ENCODE results near the gene KRT26.
A peak's percentile ranks its signal among the peaks of the same experiment; 100 is the strongest.
"Not testable (repeated sequence)": the region's sequence is repeated elsewhere in the genome, so short reads cannot be mapped to it uniquely, and the experiment has no call there.

The KRT26 gene, protein sequence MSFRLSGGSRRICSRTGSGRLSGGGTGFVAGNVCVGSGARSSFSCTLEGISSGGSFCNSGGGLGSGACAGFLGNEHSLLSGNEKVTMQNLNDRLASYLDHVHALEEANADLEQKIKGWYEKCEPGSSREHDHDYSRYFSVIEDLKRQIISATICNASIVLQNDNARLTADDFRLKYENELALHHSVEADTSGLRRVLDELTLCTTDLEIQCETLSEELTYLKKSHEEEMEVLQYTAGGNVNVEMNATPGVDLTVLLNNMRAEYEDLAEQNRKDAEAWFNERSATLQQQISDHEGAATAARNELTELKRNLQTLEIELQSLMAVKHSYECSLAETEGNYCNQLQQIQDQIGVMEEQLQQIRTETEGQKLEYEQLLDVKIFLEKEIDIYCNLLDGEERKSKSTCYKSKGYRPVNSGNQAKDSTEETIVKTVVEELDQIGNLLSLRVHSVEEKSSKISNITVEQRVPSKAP

DNA sequence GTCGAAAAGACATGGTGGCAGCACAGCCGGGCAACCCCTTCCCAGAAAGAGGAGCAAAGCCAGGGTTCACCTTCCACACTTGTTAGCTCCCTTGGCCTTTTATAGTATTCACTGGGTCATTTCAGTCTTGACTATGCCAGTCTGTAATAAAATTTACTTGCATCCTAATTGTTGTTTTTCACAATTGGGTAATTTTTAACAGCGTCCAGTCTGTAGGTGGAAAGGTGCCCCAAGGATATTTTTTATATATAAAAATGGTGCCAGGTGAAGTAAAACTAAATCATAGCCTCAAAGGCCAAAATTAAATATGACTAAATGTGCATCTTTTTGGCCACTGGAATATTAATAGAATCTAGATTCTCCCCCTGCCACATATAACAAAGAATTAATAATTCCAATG, at the start of gene KRT26:
KRT26 (minus strand) TSS at position 101 of the 400 bp plus-strand sequence; CDS start at position 13, 88 bp downstream.
- DNase-seq: no peak
- no peak for ATAC-seq
- Mint-ChIP-seq H3K36me3 (ENCODE audit: low read depth) (no peaks in the 10 kb centered on the region), H3K27ac (no peak within 1 kb of the TSS), H3K4me1 (no peaks in the 10 kb centered on the region), H3K9me3 (no peaks in the 10 kb centered on the region), H3K4me3 (no peak within 1 kb of the TSS), H3K27me3 (peaks cover 40% of the 10 kb centered on the region)

DNA sequence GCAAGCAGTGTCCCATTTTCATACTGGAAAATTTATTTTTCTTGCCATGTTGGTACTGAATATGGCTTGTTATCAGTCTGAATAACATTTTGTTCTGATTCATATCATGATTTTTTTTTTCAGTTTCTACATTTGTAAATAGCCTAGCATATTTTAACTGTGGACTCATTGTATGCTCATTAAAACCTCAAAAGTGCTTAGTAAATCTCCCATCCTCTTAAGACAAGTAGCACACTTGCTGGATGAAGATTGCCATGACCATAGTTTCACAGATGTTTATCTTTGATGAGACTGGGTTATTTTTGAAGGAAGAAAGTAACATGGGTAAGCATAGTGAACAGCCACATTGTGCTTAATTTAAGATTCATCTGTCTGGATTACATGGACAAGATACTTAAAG, 49.5 kb upstream of the KRT26 start:
- Mint-ChIP-seq H3K4me3 (no peak overlapping the region), H3K27ac (no peak overlapping the region), H3K27me3 (peaks cover 2% of the 10 kb centered on the region), H3K4me1 (peaks cover 28% of the 10 kb centered on the region), H3K36me3 (ENCODE audit: low read depth) (peaks cover 24% of the 10 kb centered on the region), H3K9me3 (no peaks in the 10 kb centered on the region)
- no peak for DNase-seq
- no peak for ATAC-seq

DNA sequence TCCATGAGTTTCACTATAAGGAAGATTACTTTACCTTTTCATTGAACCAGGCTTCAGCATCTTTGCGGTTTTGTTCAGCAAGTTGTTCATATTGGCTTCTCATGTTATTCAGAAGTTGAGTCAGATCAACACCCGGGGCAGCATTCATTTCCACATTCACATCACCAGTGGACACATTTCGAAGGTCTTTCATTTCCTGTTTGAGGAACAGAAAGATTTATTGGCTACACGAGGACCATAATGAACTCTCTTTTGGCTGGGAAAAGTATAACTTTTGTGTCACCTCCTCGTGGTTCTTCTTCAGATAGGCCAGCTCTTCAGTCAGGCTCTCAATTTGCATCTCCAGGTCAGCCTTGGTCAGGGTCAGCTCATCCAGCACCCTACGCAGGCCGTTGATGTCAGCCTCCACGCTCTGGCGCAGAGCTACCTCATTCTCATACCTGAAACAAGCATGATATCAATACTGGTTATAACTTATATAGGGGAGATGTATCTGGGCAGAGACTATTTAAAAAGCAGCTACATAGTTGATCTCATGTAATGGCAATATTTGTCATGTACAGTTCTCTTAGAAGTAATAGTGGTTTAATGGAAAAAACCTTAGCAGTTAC, 48.3 kb upstream of the KRT26 start:
- peaks cover 26% of the 10 kb centered on the region for H3K4me1 Mint-ChIP-seq
- H3K27me3 Mint-ChIP-seq: no peaks in the 10 kb centered on the region
- H3K9me3 Mint-ChIP-seq: no peaks in the 10 kb centered on the region
- peak overlapping the region; percentile 81 for H3K27ac Mint-ChIP-seq
- H3K36me3 Mint-ChIP-seq (ENCODE audit: low read depth): peaks cover 25% of the 10 kb centered on the region
- H3K4me3 Mint-ChIP-seq: peak overlapping the region; percentile 82
- DNase-seq (no peak), ATAC-seq (no peak)

DNA sequence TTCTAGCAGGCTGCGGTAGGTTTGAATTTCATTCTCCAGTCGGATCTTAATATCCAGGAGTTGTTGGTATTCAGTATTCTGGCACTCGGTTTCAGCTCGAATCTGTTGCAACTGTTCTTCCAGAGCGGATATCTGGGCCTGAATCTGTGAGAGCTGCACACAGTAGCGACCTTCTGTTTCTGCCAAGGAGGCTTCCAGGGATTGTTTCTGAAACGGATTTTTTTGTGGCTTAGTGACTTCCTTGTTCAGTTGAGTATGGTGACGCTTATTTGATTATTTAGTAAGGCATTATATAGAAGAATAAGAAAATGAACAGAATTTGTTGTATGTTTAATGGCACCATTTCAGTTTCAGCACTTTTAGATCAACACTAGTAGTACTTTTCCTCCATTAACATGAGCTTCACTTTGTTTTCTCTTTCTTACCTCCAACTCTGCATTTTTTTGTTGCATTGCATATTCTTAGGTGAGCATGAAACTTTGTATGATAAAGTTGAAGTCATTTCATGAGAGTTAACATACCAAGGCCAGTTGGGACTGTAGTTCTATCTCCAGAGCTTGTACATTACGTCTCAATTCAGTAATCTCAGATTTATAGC, 47.6 kb upstream of the KRT26 start:
- Mint-ChIP-seq H3K36me3 (ENCODE audit: low read depth) (peaks cover 25% of the 10 kb centered on the region), H3K4me1 (peaks cover 26% of the 10 kb centered on the region), H3K27ac (peak overlapping the region; percentile 81), H3K4me3 (peak overlapping the region; percentile 82), H3K27me3 (peaks cover 5% of the 10 kb centered on the region), H3K9me3 (no peaks in the 10 kb centered on the region)
- DNase-seq: no peak
- ATAC-seq: no peak

DNA sequence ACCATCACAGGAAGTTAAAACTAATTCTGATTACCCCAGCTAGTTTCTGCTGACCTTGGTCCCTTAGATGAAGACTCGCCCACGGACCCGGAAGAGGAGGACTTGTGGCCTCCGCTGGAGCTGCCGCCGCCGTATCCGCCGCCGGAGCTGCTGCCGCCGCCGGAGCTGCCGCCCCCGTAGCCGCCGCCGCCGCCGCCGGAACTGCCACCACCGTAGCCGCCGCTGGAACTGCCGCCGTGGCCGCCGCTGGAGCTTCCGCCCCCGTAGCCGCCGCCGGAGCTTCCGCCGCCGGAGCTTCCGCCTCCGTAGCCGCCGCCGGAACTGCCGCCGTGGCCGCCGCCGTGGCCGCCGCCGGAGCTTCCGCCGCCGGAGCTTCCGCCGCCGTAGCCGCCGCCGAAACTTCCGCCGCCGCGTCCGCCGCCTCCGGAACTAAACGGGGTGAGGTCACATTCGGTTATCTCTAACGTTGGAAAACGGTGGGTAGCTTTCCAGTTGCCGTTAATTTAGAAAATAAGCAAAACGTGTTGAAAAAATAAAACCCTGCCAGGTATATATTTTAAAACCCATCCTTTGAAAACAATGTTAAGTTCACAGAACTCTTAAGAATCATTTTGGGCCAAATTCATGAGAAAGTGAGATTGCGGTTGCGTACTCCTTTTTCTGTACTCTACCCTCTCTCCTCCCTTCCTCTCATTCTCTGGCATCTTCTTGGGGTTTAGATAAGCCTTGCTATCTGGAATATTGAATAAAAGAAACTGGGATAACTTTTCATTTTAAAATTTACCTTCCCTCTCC, 46.9 kb upstream of the KRT26 start:
- peak overlapping the region; percentile 91 for H3K4me3 Mint-ChIP-seq
- H3K36me3 Mint-ChIP-seq (ENCODE audit: low read depth): peaks cover 25% of the 10 kb centered on the region
- ATAC-seq: peak; percentile 84
- H3K27me3 Mint-ChIP-seq: peaks cover 11% of the 10 kb centered on the region
- H3K27ac Mint-ChIP-seq: peak overlapping the region; percentile 91
- no peaks in the 10 kb centered on the region for H3K9me3 Mint-ChIP-seq
- peaks cover 26% of the 10 kb centered on the region for H3K4me1 Mint-ChIP-seq
- DNase-seq: peak; percentile 85

DNA sequence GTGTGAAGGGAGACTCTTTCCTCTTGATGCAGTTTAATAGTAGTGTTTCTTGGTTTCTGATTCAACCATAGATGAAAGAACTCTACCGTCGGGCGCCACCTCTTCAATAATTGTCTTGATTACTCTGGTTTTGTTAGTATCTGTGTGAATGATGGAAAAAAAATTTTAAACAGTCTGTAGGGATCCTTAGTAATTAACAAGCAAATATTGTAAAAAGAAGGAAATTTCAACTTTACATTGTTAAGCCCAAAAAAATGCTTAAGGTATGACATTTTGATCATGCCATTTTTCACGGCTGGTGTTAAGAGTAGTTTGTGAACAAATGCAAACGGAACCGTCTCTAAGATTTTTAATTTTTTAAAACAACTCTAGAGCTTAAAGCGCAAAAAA, 46.3 kb upstream of the KRT26 start:
- Mint-ChIP-seq H3K27me3 (peaks cover 15% of the 10 kb centered on the region), H3K36me3 (ENCODE audit: low read depth) (peaks cover 24% of the 10 kb centered on the region), H3K27ac (peak overlapping the region; percentile 91), H3K4me1 (peaks cover 26% of the 10 kb centered on the region), H3K4me3 (peak overlapping the region; percentile 91), H3K9me3 (no peaks in the 10 kb centered on the region)
- DNase-seq (no peak), ATAC-seq (no peak)

DNA sequence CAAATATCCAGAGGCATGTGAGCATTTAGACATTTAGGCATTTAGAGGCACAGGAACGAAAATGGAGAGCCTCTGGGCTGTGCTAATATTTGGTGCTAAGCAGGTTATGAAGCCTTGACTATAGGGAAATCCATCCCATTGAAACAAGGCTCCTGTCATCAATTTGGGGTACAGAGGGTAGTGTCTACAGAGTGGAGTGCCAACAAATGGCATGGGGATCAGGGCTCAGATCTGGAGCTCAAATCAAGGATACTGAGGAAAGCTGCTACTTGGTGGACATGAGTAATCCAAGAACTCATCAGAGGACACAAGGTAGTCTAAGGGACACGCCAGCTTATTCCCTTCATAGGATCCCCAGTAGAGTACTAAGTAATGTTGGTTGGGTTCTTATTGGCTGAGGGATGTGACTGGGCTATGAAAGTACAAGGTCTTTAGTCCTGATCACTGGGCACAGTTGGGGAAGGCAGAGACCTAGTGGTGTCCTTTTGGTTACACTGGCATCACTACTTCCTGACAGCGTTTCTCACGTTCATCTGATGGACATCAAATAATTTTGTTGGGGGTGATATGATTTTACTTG, 45.2 kb upstream of the KRT26 start:
- Mint-ChIP-seq H3K4me1 (peaks cover 26% of the 10 kb centered on the region), H3K9me3 (no peaks in the 10 kb centered on the region), H3K27me3 (peaks cover 22% of the 10 kb centered on the region), H3K27ac (peak overlapping the region; percentile 74), H3K36me3 (ENCODE audit: low read depth) (peaks cover 20% of the 10 kb centered on the region), H3K4me3 (peak overlapping the region; percentile 91)
- DNase-seq (no peak), ATAC-seq (no peak)

DNA sequence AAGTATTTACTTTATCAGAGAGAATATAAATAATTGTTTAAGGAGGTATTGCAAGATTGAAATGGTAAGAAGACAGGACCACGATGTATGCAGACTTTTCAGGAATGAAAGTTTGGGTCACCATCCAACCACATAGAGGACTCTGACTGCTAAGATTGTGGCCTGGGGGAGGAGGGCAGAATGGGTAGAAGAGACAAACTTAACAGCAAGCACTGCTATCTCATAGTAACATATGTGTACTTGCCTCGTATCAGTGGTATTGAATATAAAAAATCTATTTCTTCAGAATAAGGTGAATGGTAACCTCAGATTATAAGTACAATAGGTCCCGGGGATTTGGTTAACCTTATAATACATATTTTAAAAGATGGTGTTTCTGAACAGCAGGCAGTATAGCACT, 44.6 kb upstream of the KRT26 start:
- H3K27ac Mint-ChIP-seq: no peak overlapping the region
- H3K27me3 Mint-ChIP-seq: peaks cover 28% of the 10 kb centered on the region
- no peaks in the 10 kb centered on the region for H3K9me3 Mint-ChIP-seq
- peaks cover 26% of the 10 kb centered on the region for H3K4me1 Mint-ChIP-seq
- peaks cover 20% of the 10 kb centered on the region for H3K36me3 Mint-ChIP-seq (ENCODE audit: low read depth)
- DNase-seq (no peak), ATAC-seq (no peak)
- H3K4me3 Mint-ChIP-seq: no peak overlapping the region

DNA sequence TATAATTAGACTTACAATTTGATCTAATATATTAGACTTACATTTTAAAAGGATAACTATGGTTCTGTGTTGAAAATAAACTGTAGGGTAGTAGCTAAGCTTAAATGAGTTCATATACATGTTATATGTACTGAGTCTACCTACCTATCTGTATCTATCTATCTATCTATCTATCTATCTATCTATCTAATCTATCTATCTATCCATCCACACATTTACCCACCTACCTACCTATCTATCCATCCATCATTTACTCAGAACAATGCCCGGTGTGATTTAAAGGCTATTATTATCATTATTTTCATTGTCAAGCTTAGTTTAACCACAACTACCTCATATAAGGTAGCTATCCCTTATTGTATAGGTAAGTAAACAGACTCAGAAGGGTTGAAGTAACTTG, 43.4 kb upstream of the KRT26 start:
- Mint-ChIP-seq H3K27ac (no peak overlapping the region), H3K4me1 (peaks cover 25% of the 10 kb centered on the region), H3K4me3 (no peak overlapping the region), H3K27me3 (peaks cover 37% of the 10 kb centered on the region), H3K9me3 (no peaks in the 10 kb centered on the region), H3K36me3 (ENCODE audit: low read depth) (peaks cover 20% of the 10 kb centered on the region)
- ATAC-seq (no peak), DNase-seq (no peak)

DNA sequence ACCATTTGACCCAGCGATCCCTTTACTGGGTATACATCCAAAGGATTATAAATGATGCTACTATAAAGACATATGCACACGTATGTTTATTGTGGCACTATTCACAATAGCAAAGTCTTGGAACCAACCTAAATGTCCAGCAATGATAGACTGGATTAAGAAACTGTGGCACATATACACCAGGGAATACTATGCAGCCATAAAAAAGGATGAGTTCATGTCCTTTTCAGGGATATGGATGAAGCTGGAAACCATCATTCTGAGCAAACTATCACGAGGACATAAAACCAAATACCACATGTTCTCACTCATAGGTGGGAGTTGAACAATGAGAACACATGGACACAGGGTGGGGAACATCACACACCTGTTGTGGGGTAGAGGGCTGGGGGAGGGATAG, 42.7 kb upstream of the KRT26 start:
- Mint-ChIP-seq H3K4me1 (peaks cover 17% of the 10 kb centered on the region), H3K27me3 (peaks cover 44% of the 10 kb centered on the region), H3K36me3 (ENCODE audit: low read depth) (peaks cover 20% of the 10 kb centered on the region)
- H3K4me3 Mint-ChIP-seq, H3K9me3 Mint-ChIP-seq, H3K27ac Mint-ChIP-seq, ATAC-seq, DNase-seq: not testable (repeated sequence)

DNA sequence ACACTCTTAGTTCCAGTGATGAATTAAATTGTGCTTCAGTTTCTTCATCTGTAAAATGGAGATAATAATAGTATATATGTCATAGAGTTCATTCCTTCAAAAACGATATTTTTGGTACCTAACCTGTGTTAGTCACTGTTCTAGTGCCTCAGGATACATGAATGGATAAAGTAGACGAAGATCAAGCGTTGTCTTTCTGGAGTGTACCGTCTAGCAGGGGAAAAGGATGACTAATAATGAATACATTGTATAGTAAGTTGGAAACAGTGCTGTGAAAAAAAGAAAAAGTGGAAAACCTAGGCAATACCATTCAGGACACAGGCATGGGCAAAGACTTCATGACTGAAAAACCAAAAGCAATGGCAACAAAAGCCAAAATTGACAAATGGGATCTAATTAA, 41.8 kb upstream of the KRT26 start:
- DNase-seq: no peak
- H3K4me3 Mint-ChIP-seq: no peak overlapping the region
- H3K9me3 Mint-ChIP-seq: no peaks in the 10 kb centered on the region
- H3K27ac Mint-ChIP-seq: no peak overlapping the region
- peaks cover 48% of the 10 kb centered on the region for H3K27me3 Mint-ChIP-seq
- no peak for ATAC-seq
- H3K4me1 Mint-ChIP-seq: peaks cover 12% of the 10 kb centered on the region
- peaks cover 20% of the 10 kb centered on the region for H3K36me3 Mint-ChIP-seq (ENCODE audit: low read depth)

DNA sequence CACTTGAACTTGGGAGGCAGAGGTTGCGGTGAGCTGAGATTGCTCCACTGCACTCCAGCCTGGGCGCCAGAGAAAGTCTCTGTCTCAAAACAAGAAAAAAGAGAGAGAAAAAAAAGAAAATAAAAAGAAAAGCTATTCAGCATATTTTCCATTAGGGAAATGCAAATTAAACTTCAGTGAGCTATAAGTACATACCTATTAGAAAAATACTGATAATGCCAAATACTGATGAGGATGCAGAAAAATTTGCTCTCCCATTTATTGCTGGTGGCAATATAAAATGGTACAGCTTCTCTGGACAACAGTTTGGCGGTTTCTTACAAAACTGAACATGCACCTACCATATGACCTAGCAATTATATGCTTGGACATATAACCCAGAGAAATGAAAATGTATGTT, 40.6 kb upstream of the KRT26 start:
- H3K9me3 Mint-ChIP-seq: no peaks in the 10 kb centered on the region
- peaks cover 55% of the 10 kb centered on the region for H3K27me3 Mint-ChIP-seq
- DNase-seq (no peak), ATAC-seq (no peak)
- no peak overlapping the region for H3K27ac Mint-ChIP-seq
- peaks cover 3% of the 10 kb centered on the region for H3K4me1 Mint-ChIP-seq
- no peak overlapping the region for H3K4me3 Mint-ChIP-seq
- H3K36me3 Mint-ChIP-seq (ENCODE audit: low read depth): peaks cover 11% of the 10 kb centered on the region

DNA sequence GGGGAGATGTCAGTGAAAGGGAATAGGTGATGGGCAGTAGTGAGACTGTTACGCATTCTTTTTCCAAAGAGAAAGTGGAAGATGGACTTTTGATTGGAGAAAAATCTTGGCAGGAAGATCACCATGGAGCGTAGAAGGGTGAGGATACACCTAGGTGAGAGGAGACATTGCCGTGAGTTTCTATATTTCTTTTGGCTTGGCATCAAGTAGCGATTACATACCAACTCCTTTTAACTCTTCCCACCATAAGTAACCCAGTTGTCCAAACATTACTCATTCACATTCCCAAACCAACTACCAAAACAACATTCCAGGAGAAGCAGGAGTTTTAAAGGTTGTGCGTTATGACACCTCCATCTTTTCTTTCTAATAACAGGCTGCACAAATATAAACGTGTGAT, 38.5 kb upstream of the KRT26 start:
- DNase-seq: no peak
- Mint-ChIP-seq H3K27me3 (peaks cover 70% of the 10 kb centered on the region), H3K27ac (no peak overlapping the region)

More for the DNA sequence above, 38.5 kb upstream of the KRT26 start:
- no peak for ATAC-seq
- Mint-ChIP-seq H3K4me1 (no peaks in the 10 kb centered on the region), H3K36me3 (ENCODE audit: low read depth) (no peaks in the 10 kb centered on the region), H3K4me3 (no peak overlapping the region), H3K9me3 (no peaks in the 10 kb centered on the region)

Measured in activated naive CD8-positive, alpha-beta T cell treated with anti-CD3 and anti-CD28 coated beads, Interleukin-2, amount 50 U/mL, for 24 hours (primary cell).